ENCODE results near the gene PNLIPRP2. TPM values are rescaled to one million over a fixed set of nuclear protein-coding genes. Genes with fewer than 3 reads are reported as not detected.

The PNLIPRP2 gene
- total RNA-seq, 4 donors from 2014 or later, result not detected

DNA sequence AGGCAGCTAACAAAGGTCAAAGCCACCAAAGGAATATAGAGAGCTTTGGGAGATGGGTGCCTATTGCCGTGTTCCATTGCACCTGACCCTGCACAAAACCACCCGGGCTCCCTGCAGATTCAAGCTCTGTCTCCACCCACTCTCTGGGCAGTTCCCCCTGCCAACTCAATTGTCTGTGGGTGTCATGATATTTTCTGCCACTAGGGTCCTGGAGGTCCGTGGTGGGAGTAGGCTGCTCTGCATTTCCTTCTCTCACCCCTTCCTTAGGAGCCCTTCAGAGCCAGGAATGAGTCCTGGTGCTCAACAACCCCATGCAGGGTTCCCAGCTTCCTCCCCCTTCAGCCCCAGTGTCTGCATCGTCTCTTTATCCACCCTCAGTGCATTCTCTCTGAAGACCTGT, 34.1 kb downstream of the PNLIPRP2 start:
- Histone ChIP-seq H3K27me3 (peaks cover 15% of the 10 kb centered on the region), H3K4me3 (no peak overlapping the region), H3K9me3 (peaks cover 0 to 8% (median 0%) of the 10 kb centered on the region in 3 donors), H3K27ac (no peak overlapping the region), H3K4me1 (no peaks in the 10 kb centered on the region), H3K36me3 (no peaks in the 10 kb centered on the region)
- no peak for ATAC-seq
- WGBS, 2 donors (ENCODE audit: low coverage in 1 of 2), result 53 to 56% methylated on average over 3 to 4 of the region's 4 CpGs
- TF ChIP-seq POLR2A (IDR thresholded peaks at IDR 0.05) (no peak), POLR2AphosphoS5 (IDR thresholded peaks at IDR 0.05) (no peak)
- TF ChIP-seq, protein P1, sequence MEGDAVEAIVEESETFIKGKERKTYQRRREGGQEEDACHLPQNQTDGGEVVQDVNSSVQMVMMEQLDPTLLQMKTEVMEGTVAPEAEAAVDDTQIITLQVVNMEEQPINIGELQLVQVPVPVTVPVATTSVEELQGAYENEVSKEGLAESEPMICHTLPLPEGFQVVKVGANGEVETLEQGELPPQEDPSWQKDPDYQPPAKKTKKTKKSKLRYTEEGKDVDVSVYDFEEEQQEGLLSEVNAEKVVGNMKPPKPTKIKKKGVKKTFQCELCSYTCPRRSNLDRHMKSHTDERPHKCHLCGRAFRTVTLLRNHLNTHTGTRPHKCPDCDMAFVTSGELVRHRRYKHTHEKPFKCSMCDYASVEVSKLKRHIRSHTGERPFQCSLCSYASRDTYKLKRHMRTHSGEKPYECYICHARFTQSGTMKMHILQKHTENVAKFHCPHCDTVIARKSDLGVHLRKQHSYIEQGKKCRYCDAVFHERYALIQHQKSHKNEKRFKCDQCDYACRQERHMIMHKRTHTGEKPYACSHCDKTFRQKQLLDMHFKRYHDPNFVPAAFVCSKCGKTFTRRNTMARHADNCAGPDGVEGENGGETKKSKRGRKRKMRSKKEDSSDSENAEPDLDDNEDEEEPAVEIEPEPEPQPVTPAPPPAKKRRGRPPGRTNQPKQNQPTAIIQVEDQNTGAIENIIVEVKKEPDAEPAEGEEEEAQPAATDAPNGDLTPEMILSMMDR (IDR thresholded peaks at IDR 0.05), result no peak

DNA sequence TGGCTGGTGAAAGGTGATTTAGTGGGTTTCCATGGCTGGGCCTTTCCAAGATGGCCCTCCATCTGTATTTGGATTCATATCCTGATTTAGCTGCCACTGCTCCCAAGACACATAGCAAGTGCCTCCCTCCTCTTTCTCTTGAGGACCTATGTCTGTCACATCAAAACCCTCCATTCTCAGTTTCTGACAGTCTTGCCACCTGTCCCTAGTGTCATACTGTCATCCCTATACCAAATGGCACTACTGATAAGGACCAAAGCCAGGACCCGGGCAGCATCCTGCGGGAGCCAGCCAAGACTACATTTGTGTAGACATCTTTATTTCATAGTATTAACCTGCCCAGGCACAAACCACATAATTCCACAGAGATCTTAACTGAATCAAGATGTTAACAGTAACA, 34.8 kb downstream of the PNLIPRP2 start:
- H3K9me3 ChIP-seq, result peaks cover 0 to 7% (median 0%) of the 10 kb centered on the region in 3 donors
- TF ChIP-seq, protein P1 (IDR thresholded peaks at IDR 0.05), result no peak
- TF ChIP-seq EP300 (IDR thresholded peaks at IDR 0.05) (no peak), POLR2AphosphoS5 (IDR thresholded peaks at IDR 0.05) (no peak), POLR2A (IDR thresholded peaks at IDR 0.05) (no peak)
- no peak overlapping the region for H3K4me3 ChIP-seq
- peaks cover 15% of the 10 kb centered on the region for H3K27me3 ChIP-seq
- ATAC-seq, result no peak
- no peaks in the 10 kb centered on the region for H3K36me3 ChIP-seq
- H3K27ac ChIP-seq, result no peak overlapping the region
- H3K4me1 ChIP-seq, result no peaks in the 10 kb centered on the region
- 80 to 100% methylated on average over 1 to 2 of the region's 2 CpGs for WGBS, 2 donors (ENCODE audit: low coverage in 1 of 2)

DNA sequence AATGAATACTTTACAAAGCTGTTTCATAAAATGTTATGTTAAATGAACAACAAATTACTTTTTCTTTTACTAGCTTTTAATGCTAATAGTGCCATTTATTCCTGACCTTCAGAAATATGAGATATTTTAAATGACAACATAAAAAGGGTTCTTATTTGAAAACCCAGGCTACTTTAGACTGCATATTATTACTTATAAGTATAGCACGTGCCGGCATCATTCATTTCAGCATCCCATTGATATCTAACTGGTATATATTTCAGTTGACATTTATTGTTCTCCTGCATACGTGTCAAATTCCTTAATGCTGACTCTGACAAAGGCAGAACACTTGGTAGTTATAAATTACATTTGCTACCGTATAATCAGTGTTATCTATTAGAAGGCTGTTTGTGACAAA, 35.3 kb downstream of the PNLIPRP2 start:
- no peak overlapping the region for H3K27ac ChIP-seq
- H3K4me3 ChIP-seq, result no peak overlapping the region
- WGBS, 2 donors (ENCODE audit: low coverage in 1 of 2), result 88 to 89% methylated on average over 4 of the region's 4 CpGs
- H3K36me3 ChIP-seq, result no peaks in the 10 kb centered on the region
- no peaks in the 10 kb centered on the region for H3K4me1 ChIP-seq
- peaks cover 15% of the 10 kb centered on the region for H3K27me3 ChIP-seq
- TF ChIP-seq EP300 (IDR thresholded peaks at IDR 0.05), result no peak
- TF ChIP-seq, protein P1 (IDR thresholded peaks at IDR 0.05), result no peak
- TF ChIP-seq POLR2A (IDR thresholded peaks at IDR 0.05), result no peak
- no peak for TF ChIP-seq POLR2AphosphoS5 (IDR thresholded peaks at IDR 0.05)
- peaks cover 0 to 3% (median 0%) of the 10 kb centered on the region in 3 donors for H3K9me3 ChIP-seq
- no peak for ATAC-seq

GRCh38 chr10:116657863-116658551, 37.3 kb downstream of the PNLIPRP2 start:
- H3K27ac ChIP-seq, result no peak overlapping the region
- no peaks in the 10 kb centered on the region for H3K9me3 ChIP-seq
- H3K4me3 ChIP-seq, result no peak overlapping the region
- no peaks in the 10 kb centered on the region for H3K4me1 ChIP-seq
- no peak for ATAC-seq
- WGBS, 2 donors (ENCODE audit: low coverage in 1 of 2), result 77 to 78% methylated on average over 2 to 3 of the region's 5 CpGs
- H3K27me3 ChIP-seq, result peaks cover 15% of the 10 kb centered on the region
- H3K36me3 ChIP-seq, result no peaks in the 10 kb centered on the region
- TF ChIP-seq, protein P1 (IDR thresholded peaks at IDR 0.05), result no peak
- TF ChIP-seq POLR2AphosphoS5 (IDR thresholded peaks at IDR 0.05), result no peak
- no peak for TF ChIP-seq EP300 (IDR thresholded peaks at IDR 0.05)
- no peak for TF ChIP-seq POLR2A (IDR thresholded peaks at IDR 0.05)

GRCh38 chr10:116659049-116659670, 38.4 kb downstream of the PNLIPRP2 start:
- Histone ChIP-seq H3K27me3 (peaks cover 13% of the 10 kb centered on the region), H3K36me3 (no peaks in the 10 kb centered on the region), H3K9me3 (no peaks in the 10 kb centered on the region), H3K4me1 (no peaks in the 10 kb centered on the region), H3K27ac (no peak overlapping the region), H3K4me3 (no peak overlapping the region)
- ATAC-seq, result no peak
- 71 to 75% methylated on average over 6 to 7 of the region's 10 CpGs for WGBS, 2 donors (ENCODE audit: low coverage in 1 of 2)
- no peak for TF ChIP-seq EP300 (IDR thresholded peaks at IDR 0.05)
- TF ChIP-seq, protein P1 (IDR thresholded peaks at IDR 0.05), result no peak
- TF ChIP-seq POLR2AphosphoS5 (IDR thresholded peaks at IDR 0.05), result no peak
- TF ChIP-seq POLR2A (IDR thresholded peaks at IDR 0.05), result no peak

Measured in gastroesophageal sphincter (tissue), 4 donors.